Astrocyte of the hippocampus (primary cell): ENCODE data around the gene MR1.
A peak's percentile ranks its signal among the peaks of the same experiment; 100 is the strongest.

Experiments used
- DNase-seq: peaks from one replicate; pipeline ENCODE4 v3.0.0; 2011; ENCODE audit warnings: low read depth, low spot score

MR1 gene

DNA sequence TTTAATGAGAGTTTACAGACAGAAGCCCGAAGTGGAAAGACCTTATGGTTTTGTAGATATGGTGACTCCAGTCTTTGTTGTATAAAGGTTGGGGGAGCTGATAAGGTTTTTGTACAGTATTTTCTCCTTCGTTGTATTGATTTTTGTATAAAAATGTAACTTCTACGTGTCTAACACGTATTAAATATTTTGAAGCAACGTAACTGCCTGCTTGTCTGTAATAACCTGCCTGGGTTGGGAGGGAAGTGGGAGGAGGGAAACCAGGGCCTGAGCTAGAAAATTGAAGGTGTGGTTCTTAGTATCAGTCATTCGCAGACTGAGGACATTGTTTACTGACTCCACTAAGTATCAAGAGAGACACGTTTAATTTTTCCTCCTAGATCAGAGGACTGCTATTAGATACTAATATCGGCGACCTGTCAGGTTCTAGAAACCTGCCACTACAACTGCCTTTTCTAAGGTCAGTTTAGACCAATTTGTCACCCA lies 56.9 kb downstream of the MR1 start:
- peak; percentile 43 for DNase-seq

DNA sequence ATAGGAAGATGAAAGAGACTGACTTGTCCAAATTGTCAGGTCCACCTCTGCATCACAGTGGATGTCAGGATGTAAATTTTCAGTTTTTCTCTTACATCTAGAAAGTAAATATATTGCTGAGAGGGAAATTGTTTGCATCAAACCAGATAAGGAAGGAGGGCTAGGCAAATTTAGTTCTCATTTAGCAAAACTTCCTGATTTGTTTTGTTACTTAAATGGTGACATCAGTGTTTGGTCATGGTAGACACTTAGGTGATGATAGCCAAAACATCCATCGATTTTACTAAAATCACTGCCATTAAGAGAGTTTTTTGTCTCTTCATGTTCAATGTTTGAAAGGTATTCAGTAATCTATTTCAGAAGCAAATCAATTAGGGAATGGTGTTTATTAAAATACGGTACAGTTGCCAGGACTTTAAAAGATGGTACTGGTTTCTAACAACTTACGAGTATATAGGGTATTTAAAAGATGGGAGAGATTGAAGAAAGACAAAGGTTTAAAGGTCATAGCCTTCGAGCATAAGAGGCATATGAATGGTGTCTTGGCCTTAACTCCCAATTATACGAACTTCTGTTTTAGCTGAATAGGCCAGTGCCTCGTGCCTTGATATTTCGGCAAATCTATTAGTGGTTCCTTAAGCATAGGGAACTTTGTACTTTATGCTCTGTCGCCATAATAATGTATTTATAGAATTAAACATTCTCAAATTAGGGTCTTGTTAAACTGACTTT lies 57.7 kb downstream of the MR1 start:
- no peak for DNase-seq

DNA sequence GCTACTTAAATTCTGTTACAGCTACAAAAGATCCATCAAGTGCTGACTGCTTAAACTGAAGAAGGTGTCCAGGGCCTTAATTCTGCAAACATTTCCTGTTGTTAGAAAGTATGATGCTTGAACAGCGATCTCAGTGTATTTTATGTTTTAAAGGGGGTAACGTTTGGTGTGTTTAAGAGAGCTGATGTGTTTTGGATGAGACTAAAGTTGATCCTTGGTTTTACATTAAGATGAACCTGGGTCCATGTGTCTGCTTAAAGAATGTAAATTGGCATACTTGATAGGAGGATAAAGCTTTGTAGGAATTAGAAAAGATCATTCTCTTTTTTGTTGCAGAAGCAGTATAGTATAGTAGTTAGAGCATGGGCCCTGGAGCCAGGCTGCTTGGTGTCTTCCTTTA lies 58.3 kb downstream of the MR1 start:
- no peak for DNase-seq

DNA sequence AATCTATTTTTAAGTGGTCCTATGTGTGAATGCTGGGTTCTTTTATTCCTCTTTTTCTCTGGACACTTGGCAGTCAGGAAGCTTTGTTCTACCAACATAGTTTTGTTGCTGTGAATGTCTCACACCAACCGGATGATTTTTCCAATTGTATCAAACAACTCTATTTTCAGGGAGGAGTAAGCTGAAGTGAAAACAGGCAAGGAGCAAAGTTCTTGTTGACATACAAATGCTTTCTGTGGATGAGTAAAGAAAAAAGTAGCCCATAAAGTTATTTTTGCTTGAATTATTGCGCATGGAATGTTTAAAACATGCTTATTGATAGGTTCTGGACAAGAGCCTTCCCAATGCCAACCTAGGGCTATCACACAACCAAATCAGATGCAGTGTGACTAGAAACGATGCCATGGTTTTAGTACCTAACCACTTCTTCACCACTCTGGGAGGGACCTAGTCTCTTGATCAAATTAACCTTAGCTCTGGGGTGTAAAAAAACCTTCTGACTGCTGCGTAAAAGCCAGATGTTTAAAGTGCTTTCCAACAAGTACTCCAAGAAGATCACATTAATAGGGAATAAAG lies 59.2 kb downstream of the MR1 start:
- DNase-seq, result no peak

GRCh38 chr1:181094416-181095212 lies 60.8 kb downstream of the MR1 start:
- DNase-seq, result peak; percentile 93

DNA sequence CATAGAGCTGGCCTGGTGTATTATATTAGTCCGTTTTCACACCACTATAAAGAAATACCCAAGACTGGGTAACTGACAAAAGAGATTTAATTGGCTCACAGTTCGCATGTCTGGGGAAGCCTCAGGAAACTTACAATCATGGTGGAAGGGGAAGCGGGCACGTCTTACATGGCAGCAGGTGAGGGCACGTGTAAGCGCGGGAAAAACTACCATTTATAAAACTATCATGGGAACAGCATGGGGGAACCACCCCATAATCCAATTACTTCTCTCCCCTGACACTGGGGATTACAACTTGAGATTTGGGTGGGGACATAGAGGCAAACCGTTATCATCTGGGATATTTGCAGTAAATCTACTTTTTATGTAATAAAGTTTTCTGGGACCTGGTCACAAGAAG lies 61.5 kb downstream of the MR1 start:
- DNase-seq, result no peak

- DNase-seq, result no peak
Observed at GRCh38 chr1:181095763-181096184, 62.0 kb downstream of the MR1 start.

DNA sequence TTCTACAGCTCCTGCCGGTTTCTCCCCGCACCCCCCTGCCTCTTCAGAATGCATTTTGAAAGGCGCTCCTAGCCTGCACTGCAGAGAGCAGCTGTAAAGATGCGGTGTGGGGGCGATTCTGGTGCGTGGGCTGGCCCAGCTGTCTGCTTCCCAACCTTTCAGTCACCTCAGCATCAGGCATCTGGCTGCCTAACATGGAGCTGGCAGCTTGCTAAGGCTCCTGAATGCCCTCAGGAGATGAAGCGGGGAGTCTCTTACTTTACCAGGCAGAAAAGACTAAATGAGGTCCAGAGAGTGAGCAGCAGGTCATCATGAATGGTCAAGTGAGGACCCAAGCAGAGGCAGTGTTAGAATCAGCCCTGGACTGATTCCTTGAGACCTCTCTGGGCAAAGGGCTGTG lies 63.5 kb downstream of the MR1 start:
- DNase-seq, result no peak

GRCh38 chr1:181099152-181100014 lies 65.6 kb downstream of the MR1 start:
- peak; percentile 47 for DNase-seq

GRCh38 chr1:181100015-181100905 lies 66.5 kb downstream of the MR1 start:
- DNase-seq, result peak; percentile 42

DNA sequence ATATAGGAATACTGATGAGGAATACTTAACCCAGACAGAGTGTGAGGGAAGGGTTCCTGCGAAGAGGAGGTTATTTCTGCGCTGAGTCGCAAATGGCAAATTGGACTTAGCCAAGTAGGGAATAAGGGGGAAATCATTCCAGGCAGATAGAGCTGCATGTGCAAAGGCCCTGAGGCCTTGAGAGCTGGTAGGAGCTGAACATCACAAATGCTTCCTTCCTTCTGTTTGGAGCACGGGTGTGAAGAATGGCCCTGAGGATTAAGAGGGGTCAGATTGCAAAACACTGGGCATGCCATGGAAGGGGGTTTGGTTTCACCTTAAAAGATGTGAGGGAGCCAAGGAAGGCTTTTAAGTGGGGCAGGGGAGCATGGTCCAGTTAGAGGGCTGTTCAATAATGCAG lies 67.2 kb downstream of the MR1 start:
- no peak for DNase-seq

- peak; percentile 55 for DNase-seq
Observed at GRCh38 chr1:181101581-181102226, 67.9 kb downstream of the MR1 start.

DNA sequence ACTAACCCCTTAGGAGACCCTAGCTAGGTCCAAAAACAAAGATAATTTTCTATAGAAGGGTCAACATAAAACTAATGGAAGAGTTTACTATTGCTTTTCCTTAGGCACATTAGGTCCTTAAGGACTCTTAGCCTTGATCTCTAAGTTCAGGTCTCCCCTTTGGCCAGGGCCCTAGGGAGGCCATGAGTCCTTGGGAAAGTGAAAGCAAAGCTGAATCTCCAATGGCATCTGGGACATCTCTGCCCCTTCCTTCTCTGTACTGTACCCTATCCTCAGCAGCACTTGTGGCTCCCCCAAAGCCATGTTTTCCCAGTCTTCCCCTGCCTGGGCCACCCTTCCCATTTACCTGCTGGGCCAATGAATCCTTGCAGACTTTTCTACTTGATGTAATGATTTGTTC lies 69.1 kb downstream of the MR1 start:
- DNase-seq, result no peak

DNA sequence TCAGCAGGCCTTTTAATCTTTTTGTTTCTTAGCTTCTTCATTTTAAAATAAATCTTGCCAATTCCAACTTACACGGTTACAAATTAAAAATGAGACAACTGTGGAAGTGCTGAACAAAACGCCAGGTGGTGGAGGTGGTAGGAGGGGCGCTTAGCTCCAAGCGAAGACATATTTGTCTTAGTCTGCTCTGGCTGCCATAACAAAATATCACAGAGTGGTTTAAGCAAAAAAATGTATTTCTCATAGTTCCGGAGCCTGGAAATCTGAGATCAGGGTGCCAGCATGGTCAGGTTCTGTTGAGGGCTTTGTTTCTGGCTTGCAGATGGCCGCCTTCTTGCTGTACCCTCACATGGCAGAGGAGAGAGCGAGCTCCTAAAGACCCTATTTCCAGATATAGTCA lies 69.6 kb downstream of the MR1 start:
- no peak for DNase-seq

GRCh38 chr1:181104042-181104789 lies 70.4 kb downstream of the MR1 start:
- no peak for DNase-seq

DNA sequence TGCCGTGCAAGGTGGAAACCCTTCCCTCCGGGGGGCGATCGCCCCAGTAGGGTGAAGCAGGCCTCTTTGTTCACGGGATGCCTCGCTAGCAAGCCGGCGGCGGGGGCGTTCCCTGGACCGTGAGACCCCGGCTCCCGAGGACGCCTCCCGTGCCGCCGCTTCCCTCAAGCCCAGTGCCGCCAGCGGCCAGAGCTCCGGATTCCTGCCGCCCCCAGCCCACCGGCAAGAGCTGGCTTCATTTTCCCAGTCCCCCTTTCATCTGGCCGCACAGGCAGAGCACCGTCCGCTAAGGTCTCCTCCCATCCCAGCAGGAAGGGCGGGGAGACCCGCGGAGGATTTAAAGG lies 71.0 kb downstream of the MR1 start:
- DNase-seq, result peak; percentile 65

- DNase-seq, result peak; percentile 97
Observed at GRCh38 chr1:181105134-181106021, 71.6 kb downstream of the MR1 start.

DNA sequence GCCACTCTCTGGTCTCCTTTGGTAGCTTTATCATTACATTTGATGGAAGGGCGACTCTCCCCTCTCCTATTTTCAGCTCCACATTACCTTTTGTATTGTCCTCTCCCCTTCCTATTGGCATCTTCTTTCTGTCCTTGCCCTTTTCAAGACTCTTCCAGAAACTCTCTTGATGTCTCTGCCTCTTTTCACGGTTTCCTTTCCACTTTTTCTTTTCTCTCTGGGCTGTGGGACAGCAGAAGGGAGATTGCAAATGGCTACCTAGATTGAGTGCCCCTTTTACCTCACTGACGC lies 72.2 kb downstream of the MR1 start:
- DNase-seq, result no peak

DNA sequence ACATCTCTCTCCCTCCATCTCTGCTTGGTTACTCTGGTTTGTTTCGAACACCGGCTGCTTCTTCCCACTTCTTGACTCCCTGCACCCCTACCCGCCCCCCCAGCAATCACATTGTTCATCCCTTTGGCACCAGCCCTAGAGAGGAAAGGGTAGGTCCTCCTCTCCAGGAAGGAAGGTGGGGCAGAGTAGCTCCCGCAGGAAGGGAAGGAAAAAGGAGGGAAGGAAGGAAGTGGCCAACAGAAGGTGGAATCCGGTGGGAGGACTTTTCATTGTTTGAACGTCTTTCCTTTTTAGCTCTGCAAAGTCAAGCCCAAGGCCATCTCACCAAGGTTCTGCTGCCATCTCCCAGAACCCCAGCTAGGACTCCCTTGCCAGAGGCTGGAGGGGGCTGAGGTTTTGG lies 72.7 kb downstream of the MR1 start:
- no peak for DNase-seq
